H9 (cell line): Measurements from ENCODE around the gene CDK15. TPM values are rescaled to one million over a fixed set of nuclear protein-coding genes. Genes with fewer than 3 reads are reported as not detected.

ENCODE experiments used
- DNase-seq: peaks from one replicate; pipeline ENCODE4 v3.0.0-alpha.2; 2017
- H2AFZ ChIP-seq: one replicate; pipeline ENCODE4 v1.6.1; 2013; ENCODE audit warnings: mild to moderate bottlenecking, low read length, control low read depth, moderate library complexity
- H2AK5ac ChIP-seq: 2 replicates; pipeline ENCODE4 v1.6.1; 2013; ENCODE audit warnings: low read length, control low read depth, mixed read lengths; ENCODE audit not compliant: insufficient read length
- H2BK120ac ChIP-seq: one replicate; pipeline ENCODE4 v1.6.1; 2013; ENCODE audit warnings: low read depth, mild to moderate bottlenecking, low read length, control low read depth, inconsistent platforms; ENCODE audit not compliant: poor library complexity, severe bottlenecking
- H2BK12ac ChIP-seq: 2 replicates; pipeline ENCODE4 v1.6.1; 2013; ENCODE audit warnings: low read length, control low read depth, mixed read lengths, low read depth; ENCODE audit not compliant: insufficient read length
- H2BK15ac ChIP-seq: 2 replicates; pipeline ENCODE4 v1.6.1; 2013; ENCODE audit warnings: low read depth, low read length, control low read depth
- H2BK20ac ChIP-seq: one replicate; pipeline ENCODE4 v1.6.1; 2013; ENCODE audit warnings: low read depth, mild to moderate bottlenecking, low read length, control low read depth, inconsistent platforms; ENCODE audit not compliant: poor library complexity, severe bottlenecking
- H2BK5ac ChIP-seq: 2 replicates; pipeline ENCODE4 v1.6.1; 2013; ENCODE audit warnings: low read length, control low read depth, mixed read lengths; ENCODE audit not compliant: insufficient read length
- H3K14ac ChIP-seq: 2 replicates; pipeline ENCODE4 v1.6.1; 2013; ENCODE audit warnings: low read length, control low read depth; ENCODE audit not compliant: insufficient read depth
- H3K18ac ChIP-seq: 2 replicates; pipeline ENCODE4 v1.6.1; 2013; ENCODE audit warnings: low read depth, mild to moderate bottlenecking, mixed read lengths, low read length, control low read depth; ENCODE audit not compliant: insufficient read length
- H3K23ac ChIP-seq: 2 replicates; pipeline ENCODE4 v1.6.1; 2013; ENCODE audit warnings: low read length, control low read depth, mixed read lengths, low read depth; ENCODE audit not compliant: insufficient read length
- H3K23me2 ChIP-seq: 2 replicates; pipeline ENCODE4 v1.6.1; 2013; ENCODE audit warnings: low read depth, mild to moderate bottlenecking, mixed read lengths, low read length, control low read depth; ENCODE audit not compliant: insufficient read length, poor library complexity, severe bottlenecking
- H3K27ac ChIP-seq: 2 replicates; pipeline ENCODE4 v1.5.1; 2013; ENCODE audit warnings: low read length, control low read depth, mixed read lengths, low read depth; ENCODE audit not compliant: insufficient read length
- H3K27me3 ChIP-seq: 2 replicates; pipeline ENCODE4 v1.6.1; 2013; ENCODE audit warnings: low read length, control low read depth, inconsistent platforms; ENCODE audit not compliant: insufficient read depth
- H3K4ac ChIP-seq: 2 replicates; pipeline ENCODE4 v1.6.1; 2013; ENCODE audit warnings: low read depth, mild to moderate bottlenecking, control low read depth, inconsistent platforms, low read length, moderate library complexity
- H3K4me1 ChIP-seq: 2 replicates; pipeline ENCODE4 v1.6.1; 2013; ENCODE audit warnings: low read length, control low read depth, inconsistent platforms; ENCODE audit not compliant: insufficient read depth
- H3K4me2 ChIP-seq: 2 replicates; pipeline ENCODE4 v1.6.1; 2013; ENCODE audit warnings: low read length, control low read depth, mixed read lengths; ENCODE audit not compliant: insufficient read length, insufficient read depth
- H3K56ac ChIP-seq: 2 replicates; pipeline ENCODE4 v1.6.1; 2013; ENCODE audit warnings: low read depth, mild to moderate bottlenecking, mixed read lengths, low read length, control low read depth; ENCODE audit not compliant: insufficient read length
- H3K79me1 ChIP-seq: 2 replicates; pipeline ENCODE4 v1.6.1; 2013; ENCODE audit warnings: low read depth, mild to moderate bottlenecking, moderate library complexity, low read length, control low read depth, inconsistent platforms; ENCODE audit not compliant: insufficient read depth, poor library complexity, severe bottlenecking
- H3K79me2 ChIP-seq: 2 replicates; pipeline ENCODE4 v1.6.1; 2013; ENCODE audit warnings: low read length, control low read depth, inconsistent platforms; ENCODE audit not compliant: insufficient read depth
- H3K9ac ChIP-seq: 2 replicates; pipeline ENCODE4 v1.6.1; 2013; ENCODE audit warnings: low read length, control low read depth, mixed read lengths; ENCODE audit not compliant: insufficient read length; ENCODE audit errors: extremely low read depth
- H3K9me3 ChIP-seq: one replicate; pipeline ENCODE4 v1.6.1; 2013; ENCODE audit warnings: low read depth, low read length, inconsistent platforms; ENCODE audit not compliant: control insufficient read depth
- H3T11ph ChIP-seq: one replicate; pipeline ENCODE4 v1.6.1; 2013; ENCODE audit warnings: mild to moderate bottlenecking, low read length, control low read depth, inconsistent platforms
- H4K20me1 ChIP-seq: one replicate; pipeline ENCODE4 v1.6.1; 2013; ENCODE audit not compliant: control insufficient read depth, insufficient read length, insufficient read depth
- H4K5ac ChIP-seq: 2 replicates; pipeline ENCODE4 v1.6.1; 2013; ENCODE audit warnings: low read depth, mild to moderate bottlenecking, mixed read lengths, low read length, control low read depth; ENCODE audit not compliant: insufficient read length
- H4K8ac ChIP-seq: replicated peaks from 2 replicates; pipeline ENCODE4 v1.6.1; 2013; ENCODE audit warnings: low read length, control low read depth, mixed read lengths, low read depth; ENCODE audit not compliant: insufficient read length
- H4K91ac ChIP-seq: 2 replicates; pipeline ENCODE4 v1.6.1; 2013; ENCODE audit warnings: low read depth, mild to moderate bottlenecking, moderate library complexity, mixed read lengths, low read length, control low read depth; ENCODE audit not compliant: insufficient read length
- H3K27ac Mint-ChIP-seq, 3 experiments: 2 replicates in 2 of 3; 3 replicates in 1 of 3; pipeline ENCODE4 v1.8.0; 2020 to 2021; ENCODE audit warnings: mixed read lengths in 3 of 3, mild to moderate bottlenecking in 1 of 3, moderate library complexity in 1 of 3
- H3K27me3 Mint-ChIP-seq: 2 replicates; pipeline ENCODE4 v1.8.0; 2021; ENCODE audit warnings: low read depth, mild to moderate bottlenecking, moderate library complexity, mixed read lengths
- H3K36me3 Mint-ChIP-seq, 3 experiments: 2 replicates in 2 of 3; 3 replicates in 1 of 3; pipeline ENCODE4 v1.8.0; 2020 to 2021; ENCODE audit warnings: low read depth in 3 of 3, mixed read lengths in 3 of 3; ENCODE audit not compliant: insufficient read depth in 1 of 3
- H3K4me1 Mint-ChIP-seq, 2 experiments: 2 replicates each; pipeline ENCODE4 v1.8.0; 2020; ENCODE audit warnings: mixed read lengths in 2 of 2
- H3K4me3 Mint-ChIP-seq, 2 experiments: 2 replicates in 1 of 2; 3 replicates in 1 of 2; pipeline ENCODE4 v1.8.0; 2020 to 2021; ENCODE audit warnings: mild to moderate bottlenecking in 2 of 2, mixed read lengths in 2 of 2, moderate library complexity in 1 of 2
- H3K9me3 Mint-ChIP-seq, 2 experiments: 2 replicates in 1 of 2; 3 replicates in 1 of 2; pipeline ENCODE4 v1.8.0; 2020; ENCODE audit warnings: mild to moderate bottlenecking in 2 of 2, mixed read lengths in 2 of 2, moderate library complexity in 1 of 2
- CTCF ChIP-seq: fragments of 200-600 bp; sonication (generic); conservative IDR thresholded peaks from 3 replicates; pipeline ENCODE4 v1.8.0; 2021; ENCODE audit warnings: antibody characterized with exemption, mild to moderate bottlenecking
- WGBS: extraction: QIAGEN DNeasy Blood & Tissue Kit; methylation state at CpG from one replicate; pipeline ENCODE4 v1.1.7; 2013; ENCODE audit warnings: missing lambda C conversion rate, low lambda C conversion rate, mixed read lengths; ENCODE audit not compliant: insufficient read length; ENCODE audit errors: extremely low coverage; 5-methylcytosine and 5-hydroxymethylcytosine counted together
- total RNA-seq: library from RNA; stranded (reverse); gene quantifications from 2 replicates; pipeline ENCODE4 v1.2.1, GENCODE V29; 2021

The CDK15 gene
- total RNA-seq, 1 experiment from 2014 or later, result not detected

GRCh38 chr2:201919308-201919634 lies 112.9 kb downstream of the CDK15 start:
- no peaks in the 10 kb centered on the region for H4K20me1 ChIP-seq
- DNase-seq, result no peak
- H3T11ph ChIP-seq, result no peak overlapping the region
- peaks cover 27 to 29% of the 10 kb centered on the region in 2 experiments for H3K4me1 Mint-ChIP-seq
- no peaks in the 10 kb centered on the region for H3K9me3 ChIP-seq
- H3K27ac Mint-ChIP-seq, result no peak overlapping the region; a peak in 1 of 7 replicates
- no peak overlapping the region for H2BK5ac ChIP-seq
- H2BK120ac ChIP-seq, result no peak overlapping the region
- H3K18ac ChIP-seq, result no peak overlapping the region
- no peak overlapping the region for H3K14ac ChIP-seq
- H3K4ac ChIP-seq, result no peak overlapping the region
- H3K4me1 ChIP-seq, result peaks cover 3% of the 10 kb centered on the region; the same call in 1 of the 2 replicates
- H2BK12ac ChIP-seq, result no peak overlapping the region
- H3K9me3 Mint-ChIP-seq, result peaks cover 2 to 3% of the 10 kb centered on the region in 2 experiments; a peak in 4 of 5 replicates
- H3K56ac ChIP-seq, result no peak overlapping the region
- H4K5ac ChIP-seq, result no peak overlapping the region
- H2BK15ac ChIP-seq, result no peak overlapping the region
- H3K9ac ChIP-seq, result no peak overlapping the region
- no peaks in the 10 kb centered on the region for H3K27me3 Mint-ChIP-seq
- no peaks in the 10 kb centered on the region for H3K79me1 ChIP-seq
- no peak overlapping the region for H2AFZ ChIP-seq
- H3K23me2 ChIP-seq, result no peaks in the 10 kb centered on the region
- H4K8ac ChIP-seq, result no peak overlapping the region
- no peaks in the 10 kb centered on the region for H3K27me3 ChIP-seq
- no peak overlapping the region for H3K4me2 ChIP-seq
- no peaks in the 10 kb centered on the region for H3K79me2 ChIP-seq
- H3K4me3 Mint-ChIP-seq, result no peak overlapping the region
- H4K91ac ChIP-seq, result no peak overlapping the region
- no peak for TF ChIP-seq CTCF
- H2AK5ac ChIP-seq, result no peak overlapping the region
- peaks cover 0 to 8% (median 2%) of the 10 kb centered on the region in 3 experiments; a peak in 4 of 7 replicates for H3K36me3 Mint-ChIP-seq
- H3K27ac ChIP-seq, result no peak overlapping the region
- no CpG with 5 or more reads among the region's 6 CpGs for WGBS
- H3K23ac ChIP-seq, result no peak overlapping the region
- H2BK20ac ChIP-seq, result no peak overlapping the region
